Natural killer cell (primary cell): ENCODE measurements around the gene MCTP2. TPM values are rescaled to one million over a fixed set of nuclear protein-coding genes. Genes with fewer than 3 reads are reported as not detected.
A peak's percentile ranks its signal among the peaks of the same experiment; 100 is the strongest.

Source experiments
- ATAC-seq, 3 donors: fragments of 150-1000 bp in 2 of 3; fragments of 200-7000 bp in 1 of 3; cut with Tn5 transposase; 1 replicate in 1 of 3; 2 replicates in 2 of 3; pipeline ENCODE4 v1.10.0; 2021; ENCODE audit warnings: mild to moderate bottlenecking in 2 of 3, moderate library complexity in 2 of 3
- DNase-seq, 2 donors: peaks; one replicate each; pipeline versions ENCODE4 v3.0.0 to v3.0.0-alpha.2; 2013 to 2021; ENCODE audit warnings: mixed read lengths in 1 of 2
- H3K27ac ChIP-seq: one replicate; pipeline ENCODE4 v1.5.1; 2013; ENCODE audit warnings: mild to moderate bottlenecking, low read length
- H3K27me3 ChIP-seq: one replicate; pipeline ENCODE4 v1.6.1; 2013; ENCODE audit warnings: low read length; ENCODE audit not compliant: control insufficient read depth, insufficient read depth
- H3K36me3 ChIP-seq: one replicate; pipeline ENCODE4 v1.6.1; 2013; ENCODE audit warnings: low read length; ENCODE audit not compliant: control insufficient read depth, insufficient read depth
- H3K4me1 ChIP-seq: one replicate; pipeline ENCODE4 v1.6.1; 2013; ENCODE audit warnings: low read length; ENCODE audit not compliant: control insufficient read depth, insufficient read depth
- H3K4me3 ChIP-seq: one replicate; pipeline ENCODE4 v1.5.1; 2013; ENCODE audit warnings: low read length
- H3K9me3 ChIP-seq: one replicate; pipeline ENCODE4 v1.6.1; 2013; ENCODE audit warnings: low read length; ENCODE audit not compliant: control insufficient read depth, insufficient read depth
- H3K27ac Mint-ChIP-seq, 2 donors: one replicate each; pipeline ENCODE4 v1.8.0; 2022; ENCODE audit warnings: mild to moderate bottlenecking in 2 of 2, mixed read lengths in 2 of 2, moderate library complexity in 1 of 2
- H3K27me3 Mint-ChIP-seq, 2 donors: one replicate each; pipeline ENCODE4 v1.8.0; 2022; ENCODE audit warnings: low read depth in 2 of 2, mixed read lengths in 2 of 2
- H3K36me3 Mint-ChIP-seq: one replicate; pipeline ENCODE4 v1.8.0; 2022; ENCODE audit warnings: mixed read lengths
- H3K4me1 Mint-ChIP-seq, 2 donors: one replicate each; pipeline ENCODE4 v1.8.0; 2022; ENCODE audit warnings: mixed read lengths in 2 of 2
- H3K4me3 Mint-ChIP-seq: one replicate; pipeline ENCODE4 v1.8.0; 2022; ENCODE audit warnings: mild to moderate bottlenecking, moderate library complexity, mixed read lengths
- H3K9me3 Mint-ChIP-seq, 2 donors: one replicate each; pipeline ENCODE4 v1.8.0; 2022; ENCODE audit warnings: mixed read lengths in 2 of 2
- CTCF ChIP-seq: fragments of 200-600 bp; IDR thresholded peaks from one replicate; pipeline ENCODE4 v1.8.0; 2022; ENCODE audit warnings: antibody characterized with exemption
- WGBS: methylation state at CpG from one replicate; pipeline ENCODE4 v1.1.7; 2013; ENCODE audit warnings: missing lambda C conversion rate; ENCODE audit not compliant: insufficient coverage; 5-methylcytosine and 5-hydroxymethylcytosine counted together
- intact Hi-C: fragments of 100-400 bp; cut with micrococcal nuclease; formaldehyde crosslinking; loops from one replicate; pipeline ENCODE4 v1.14.2; 2022
- total RNA-seq, 4 donors: library from RNA; stranded (reverse); fragments of 120-200 nt in 1 of 4; gene quantifications; one replicate each; pipeline versions ENCODE4 v1.2.3 to v1.2.4, GENCODE V29; 2013 to 2022

The MCTP2 gene
- total RNA-seq, 3 donors from 2014 or later (not counting 1 experiment from before 2014, with no cell fraction given): 235 to 312 (median 261) TPM

- Histone ChIP-seq H3K27ac (peak overlapping the region; percentile 99), H3K9me3 (no peaks in the 10 kb centered on the region), H3K4me3 (peak overlapping the region; percentile 78), H3K27me3 (no peaks in the 10 kb centered on the region), H3K36me3 (peaks cover 5% of the 10 kb centered on the region), H3K4me1 (peaks cover 36% of the 10 kb centered on the region)
- DNase-seq: peak; percentile 54 to 80
- Mint-ChIP-seq H3K4me1 (peaks cover 65 to 67% of the 10 kb centered on the region in 2 donors), H3K4me3 (peak overlapping the region; percentile 90), H3K27me3 (no peaks in the 10 kb centered on the region), H3K9me3 (no peaks in the 10 kb centered on the region), H3K27ac (peak overlapping the region; percentile 90 to 96), H3K36me3 (no peaks in the 10 kb centered on the region)
- ATAC-seq: peak; percentile 22 to 43 (median 39)
- TF ChIP-seq CTCF: no peak
- intact Hi-C loops: loop anchor here (2.0 to 5.0 kb wide), 5 partner anchors 33 to 1323 kb away; no protein-coding TSS in a partner anchor
- WGBS: 4% methylated on average over 7 of the region's 10 CpGs
Observed at GRCh38 chr15:94229591-94230369, 1.6 kb upstream of the MCTP2 start.

GRCh38 chr15:94230431-94230882, 904 bp upstream of the MCTP2 start:
- Mint-ChIP-seq H3K27me3 (no peaks in the 10 kb centered on the region), H3K9me3 (no peaks in the 10 kb centered on the region), H3K4me1 (peaks cover 72 to 74% of the 10 kb centered on the region in 2 donors), H3K27ac (peak overlapping the region; percentile 90 to 96), H3K36me3 (no peaks in the 10 kb centered on the region), H3K4me3 (peak overlapping the region; percentile 90)
- H3K27ac ChIP-seq: peak overlapping the region; percentile 99
- H3K36me3 ChIP-seq: peaks cover 6% of the 10 kb centered on the region
- no peaks in the 10 kb centered on the region for H3K9me3 ChIP-seq
- ATAC-seq (no peak), DNase-seq (no peak)
- WGBS: 8% methylated on average over 11 of the region's 11 CpGs
- peak overlapping the region; percentile 78 for H3K4me3 ChIP-seq
- intact Hi-C loops: loop anchor here (2.0 to 5.0 kb wide), 3 partner anchors 32 to 68 kb away; no protein-coding TSS in a partner anchor
- no peaks in the 10 kb centered on the region for H3K27me3 ChIP-seq
- H3K4me1 ChIP-seq: peaks cover 42% of the 10 kb centered on the region
- TF ChIP-seq CTCF: no peak

- ATAC-seq: peak; percentile 6 to 23 (median 7)
- no peaks in the 10 kb centered on the region for H3K36me3 Mint-ChIP-seq
- H3K9me3 Mint-ChIP-seq: no peaks in the 10 kb centered on the region
- H3K4me3 Mint-ChIP-seq: peak overlapping the region; percentile 90
- TF ChIP-seq CTCF: peak; percentile 3
- 3% methylated on average over 24 of the region's 25 CpGs for WGBS
- peaks cover 81 to 84% of the 10 kb centered on the region in 2 donors for H3K4me1 Mint-ChIP-seq
- Histone ChIP-seq H3K4me1 (peaks cover 49% of the 10 kb centered on the region), H3K36me3 (peaks cover 6% of the 10 kb centered on the region), H3K4me3 (peak overlapping the region; percentile 78), H3K27ac (peak overlapping the region; percentile 78), H3K9me3 (no peaks in the 10 kb centered on the region), H3K27me3 (no peaks in the 10 kb centered on the region)
- no peaks in the 10 kb centered on the region for H3K27me3 Mint-ChIP-seq
- DNase-seq: peak; percentile 22 to 37
- peak overlapping the region; percentile 90 to 96 for H3K27ac Mint-ChIP-seq
- intact Hi-C loops: loop anchor here (1.0 to 5.0 kb wide), 5 partner anchors 31 to 93 kb away; no protein-coding TSS in a partner anchor
Observed at GRCh38 chr15:94231723-94232468, 535 bp downstream of the MCTP2 start.
